Neural cell (in vitro differentiated cells): Measurements from ENCODE around the gene SACM1L. TPM values are rescaled to one million over a fixed set of nuclear protein-coding genes. Genes with fewer than 3 reads are reported as not detected.

ENCODE experiments used
- H2AFZ ChIP-seq: fragments of 200-600, 300-800 bp; sonication (generic), shearing (Covaris generic); 2 replicates; pipeline ENCODE4 v1.6.0; 2014; ENCODE audit warnings: low read depth, mild to moderate bottlenecking, antibody characterized with exemption, low read length, moderate library complexity
- H3F3A ChIP-seq: fragments of 200-600 bp; shearing (Covaris generic); 2 replicates; pipeline ENCODE4 v1.6.1; 2016; ENCODE audit warnings: mild to moderate bottlenecking, moderate library complexity, mixed read lengths, antibody characterized with exemption, low read length; ENCODE audit not compliant: insufficient read depth, poor library complexity, severe bottlenecking
- H3K27ac ChIP-seq: fragments of 200-600, 300-800 bp; sonication (generic), shearing (Covaris generic); 2 replicates; pipeline ENCODE4 v1.5.1; 2014; ENCODE audit warnings: mild to moderate bottlenecking, low read length, moderate library complexity
- H3K27me3 ChIP-seq: fragments of 300-800, 200-600 bp; sonication (generic), shearing (Covaris generic); 2 replicates; pipeline ENCODE4 v1.6.0; 2014; ENCODE audit warnings: mild to moderate bottlenecking, low read depth, low read length, moderate library complexity; ENCODE audit not compliant: insufficient read depth
- H3K36me3 ChIP-seq: fragments of 300-800, 200-600 bp; sonication (generic), shearing (Covaris generic); 2 replicates; pipeline ENCODE4 v1.5.1; 2014; ENCODE audit warnings: mild to moderate bottlenecking, antibody characterized with exemption, low read length, moderate library complexity; ENCODE audit not compliant: insufficient read depth
- H3K4me2 ChIP-seq: fragments of 300-800, 200-600 bp; sonication (generic), shearing (Covaris generic); 2 replicates; pipeline ENCODE4 v1.6.0; 2014; ENCODE audit warnings: mild to moderate bottlenecking, low read length
- H3K4me3 ChIP-seq: fragments of 300-800, 200-600 bp; sonication (generic), shearing (Covaris generic); 2 replicates; pipeline ENCODE4 v1.5.1; 2014; ENCODE audit warnings: mild to moderate bottlenecking, low read length, moderate library complexity
- H3K79me2 ChIP-seq: fragments of 200-600 bp; shearing (Covaris generic); replicated peaks from 2 replicates; pipeline ENCODE4 v1.6.0; 2014; ENCODE audit warnings: mild to moderate bottlenecking, low read length, moderate library complexity; ENCODE audit not compliant: insufficient read depth
- H3K9ac ChIP-seq: fragments of 300-800, 200-600 bp; sonication (generic), shearing (Covaris generic); 2 replicates; pipeline ENCODE4 v1.6.1; 2016; ENCODE audit warnings: mild to moderate bottlenecking, low read length, mixed read lengths
- H3K9me2 ChIP-seq: fragments of 200-600 bp; shearing (Covaris generic); 2 replicates; pipeline ENCODE4 v1.6.1; 2016; ENCODE audit warnings: mild to moderate bottlenecking, low read length, mixed read lengths; ENCODE audit not compliant: insufficient read depth
- H3K9me3 ChIP-seq: fragments of 200-600, 300-800 bp; sonication (generic), shearing (Covaris generic); 2 replicates; pipeline ENCODE4 v1.6.1; 2016; ENCODE audit warnings: mild to moderate bottlenecking, mixed run types, low read length, moderate library complexity, mixed read lengths
- H4K20me1 ChIP-seq: fragments of 200-600 bp; shearing (Covaris generic); 2 replicates; pipeline ENCODE4 v1.6.1; 2016; ENCODE audit warnings: mild to moderate bottlenecking, mixed run types; ENCODE audit not compliant: insufficient read depth
- CTCF ChIP-seq: fragments of 450-650 bp; IDR thresholded peaks from 2 replicates; pipeline ENCODE4 v1.5.1; 2014; ENCODE audit warnings: antibody characterized with exemption, mild to moderate bottlenecking, moderate library complexity; ENCODE audit not compliant: poor library complexity, severe bottlenecking
- EP300 ChIP-seq: fragments of 450-650 bp; conservative IDR thresholded peaks from 2 replicates; pipeline ENCODE4 v1.6.1; 2014; ENCODE audit warnings: antibody characterized with exemption, mild to moderate bottlenecking, moderate library complexity; ENCODE audit not compliant: poor library complexity, severe bottlenecking
- EZH2 ChIP-seq: fragments of 200-600, 300-800 bp; shearing (Covaris generic), sonication (generic); IDR thresholded peaks from 2 replicates; pipeline ENCODE4 v1.6.1; 2014; ENCODE audit warnings: antibody characterized with exemption, low read length, borderline replicate concordance, mild to moderate bottlenecking; ENCODE audit not compliant: insufficient read depth, poor library complexity, severe bottlenecking
- MXI1 ChIP-seq: fragments of 450-650 bp; conservative IDR thresholded peaks from 2 replicates; pipeline ENCODE4 v1.6.1; 2014; ENCODE audit warnings: antibody characterized with exemption, mild to moderate bottlenecking; ENCODE audit not compliant: poor library complexity, severe bottlenecking
- POLR2AphosphoS5 ChIP-seq: IDR thresholded peaks from 2 replicates; pipeline ENCODE4 v1.6.1; 2012
- RAD21 ChIP-seq: fragments of 450-650 bp; conservative IDR thresholded peaks from 2 replicates; pipeline ENCODE4 v1.6.1; 2014; ENCODE audit warnings: antibody characterized with exemption, mild to moderate bottlenecking, moderate library complexity
- REST ChIP-seq: IDR thresholded peaks from 2 replicates; pipeline ENCODE4 v1.6.1; 2012; ENCODE audit warnings: borderline replicate concordance
- SMC3 ChIP-seq: fragments of 450-650 bp; conservative IDR thresholded peaks from 2 replicates; pipeline ENCODE4 v1.6.1; 2014; ENCODE audit warnings: antibody characterized with exemption, mild to moderate bottlenecking, moderate library complexity; ENCODE audit not compliant: poor library complexity
- TAF1 ChIP-seq: IDR thresholded peaks from 2 replicates; pipeline ENCODE4 v1.6.1; 2012; ENCODE audit warnings: low read depth
- polyA plus RNA-seq: library from polyadenylated mRNA; depleted of rRNA; stranded (reverse); fragments of >200 nt; gene quantifications from 2 replicates; pipeline ENCODE4 v1.2.3, GENCODE V29; 2014

Gene SACM1L
- polyA plus RNA-seq, 1 donor from 2014 or later, result 66.2 TPM

- Histone ChIP-seq H3K4me3 (no peak overlapping the region), H3K9me3 (no peaks in the 10 kb centered on the region), H3K79me2 (no peaks in the 10 kb centered on the region), H3F3A (no peaks in the 10 kb centered on the region), H4K20me1 (no peaks in the 10 kb centered on the region), H3K27ac (no peak overlapping the region), H2AFZ (no peak overlapping the region), H3K36me3 (peaks cover 3% of the 10 kb centered on the region), H3K9ac (no peak overlapping the region), H3K4me2 (no peak overlapping the region), H3K9me2 (no peaks in the 10 kb centered on the region), H3K27me3 (no peaks in the 10 kb centered on the region)
- TF ChIP-seq REST, result no peak
- TF ChIP-seq SMC3, result no peak
- TF ChIP-seq RAD21, result no peak
- TF ChIP-seq MXI1, result no peak
- TF ChIP-seq EZH2, result no peak
- TF ChIP-seq EP300, result no peak
- TF ChIP-seq CTCF, result no peak
- TF ChIP-seq TAF1, result no peak
- no peak for TF ChIP-seq POLR2AphosphoS5
Observed at GRCh38 chr3:45737234-45737633, 48.0 kb downstream of the SACM1L start.

GRCh38 chr3:45739991-45740390, 50.8 kb downstream of the SACM1L start:
- Histone ChIP-seq H3K4me3 (no peak overlapping the region), H3F3A (no peaks in the 10 kb centered on the region), H4K20me1 (no peaks in the 10 kb centered on the region), H3K79me2 (no peaks in the 10 kb centered on the region), H3K9ac (no peak overlapping the region), H3K4me2 (no peak overlapping the region), H3K9me3 (no peaks in the 10 kb centered on the region), H3K9me2 (no peaks in the 10 kb centered on the region), H2AFZ (no peak overlapping the region), H3K27ac (no peak overlapping the region), H3K36me3 (peaks cover 3% of the 10 kb centered on the region), H3K27me3 (no peaks in the 10 kb centered on the region)
- TF ChIP-seq POLR2AphosphoS5, result no peak
- no peak for TF ChIP-seq MXI1
- TF ChIP-seq EP300, result no peak
- TF ChIP-seq EZH2, result no peak
